A673 (cell line): ENCODE data around the gene PBX1.

Experiments used
- EZH2 ChIP-seq: fragments of 200-600 bp; sonication (generic); IDR thresholded peaks from 2 replicates; pipeline ENCODE4 v1.6.1; 2017; ENCODE audit warnings: borderline replicate concordance, low read depth, mild to moderate bottlenecking, mixed read lengths, antibody characterized with exemption, low read length; ENCODE audit not compliant: poor library complexity, severe bottlenecking
- TF ChIP-seq, protein P1 (sequence below): fragments of 300-800, 200-600 bp; sonication (generic); conservative IDR thresholded peaks from 2 replicates; pipeline ENCODE4 v1.5.1; 2017; ENCODE audit warnings: low read depth, mild to moderate bottlenecking, antibody characterized with exemption, low read length, moderate library complexity, mixed read lengths

DNA sequence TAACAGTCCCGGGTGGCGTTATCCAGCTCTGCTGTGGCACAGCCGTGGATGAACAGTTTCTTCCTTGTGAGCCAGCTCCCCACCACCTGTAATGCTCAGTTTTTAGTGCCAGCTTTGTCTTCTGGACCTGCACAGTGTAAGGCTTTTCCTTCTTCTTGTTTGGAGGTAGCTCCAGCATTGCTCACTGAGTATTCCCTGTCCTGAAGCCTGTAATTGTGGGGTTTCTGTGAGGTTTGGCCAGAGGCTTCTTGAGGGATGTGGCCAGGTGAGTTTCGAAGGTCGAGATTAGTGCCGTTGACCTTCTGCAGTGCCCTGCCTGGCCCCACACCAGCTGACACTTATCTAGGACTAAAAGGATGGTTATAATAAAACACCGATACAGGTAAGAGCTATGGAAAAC, 75.0 kb downstream of the PBX1 start:
- TF ChIP-seq, protein P1, sequence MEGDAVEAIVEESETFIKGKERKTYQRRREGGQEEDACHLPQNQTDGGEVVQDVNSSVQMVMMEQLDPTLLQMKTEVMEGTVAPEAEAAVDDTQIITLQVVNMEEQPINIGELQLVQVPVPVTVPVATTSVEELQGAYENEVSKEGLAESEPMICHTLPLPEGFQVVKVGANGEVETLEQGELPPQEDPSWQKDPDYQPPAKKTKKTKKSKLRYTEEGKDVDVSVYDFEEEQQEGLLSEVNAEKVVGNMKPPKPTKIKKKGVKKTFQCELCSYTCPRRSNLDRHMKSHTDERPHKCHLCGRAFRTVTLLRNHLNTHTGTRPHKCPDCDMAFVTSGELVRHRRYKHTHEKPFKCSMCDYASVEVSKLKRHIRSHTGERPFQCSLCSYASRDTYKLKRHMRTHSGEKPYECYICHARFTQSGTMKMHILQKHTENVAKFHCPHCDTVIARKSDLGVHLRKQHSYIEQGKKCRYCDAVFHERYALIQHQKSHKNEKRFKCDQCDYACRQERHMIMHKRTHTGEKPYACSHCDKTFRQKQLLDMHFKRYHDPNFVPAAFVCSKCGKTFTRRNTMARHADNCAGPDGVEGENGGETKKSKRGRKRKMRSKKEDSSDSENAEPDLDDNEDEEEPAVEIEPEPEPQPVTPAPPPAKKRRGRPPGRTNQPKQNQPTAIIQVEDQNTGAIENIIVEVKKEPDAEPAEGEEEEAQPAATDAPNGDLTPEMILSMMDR, result no peak
- TF ChIP-seq EZH2, result no peak
